Activated T-helper 17 cell treated with anti-CD3 and anti-CD28 coated beads, Interleukin-2, amount 50 U/mL, for 72 hours (primary cell): Measurements from ENCODE around the gene BCAP29. TPM values are rescaled to one million over a fixed set of nuclear protein-coding genes. Genes with fewer than 3 reads are reported as not detected.

Experiments
- ATAC-seq: fragments of 150-1000 bp; cut with Tn5 transposase; replicated peaks from 2 replicates; pipeline ENCODE4 v1.10.0; 2021; ENCODE audit warnings: mild to moderate bottlenecking, moderate library complexity
- H3K27ac Mint-ChIP-seq: one replicate; pipeline ENCODE4 v1.8.0; 2022; ENCODE audit warnings: mixed read lengths
- H3K27me3 Mint-ChIP-seq: one replicate; pipeline ENCODE4 v1.8.0; 2022; ENCODE audit warnings: mixed read lengths
- H3K36me3 Mint-ChIP-seq: one replicate; pipeline ENCODE4 v1.8.0; 2022; ENCODE audit warnings: low read depth, mild to moderate bottlenecking, mixed read lengths
- H3K4me1 Mint-ChIP-seq: one replicate; pipeline ENCODE4 v1.8.0; 2022; ENCODE audit warnings: mixed read lengths
- H3K4me3 Mint-ChIP-seq: one replicate; pipeline ENCODE4 v1.8.0; 2022; ENCODE audit warnings: mild to moderate bottlenecking, mixed read lengths
- H3K9me3 Mint-ChIP-seq: one replicate; pipeline ENCODE4 v1.8.0; 2022; ENCODE audit warnings: mixed read lengths
- total RNA-seq, 2 donors: library from RNA; stranded (reverse); gene quantifications; one replicate each; pipeline ENCODE4 v1.2.3, GENCODE V29; 2022

Gene BCAP29
- total RNA-seq, 2 donors from 2014 or later: 33.3 to 51.6 TPM

DNA sequence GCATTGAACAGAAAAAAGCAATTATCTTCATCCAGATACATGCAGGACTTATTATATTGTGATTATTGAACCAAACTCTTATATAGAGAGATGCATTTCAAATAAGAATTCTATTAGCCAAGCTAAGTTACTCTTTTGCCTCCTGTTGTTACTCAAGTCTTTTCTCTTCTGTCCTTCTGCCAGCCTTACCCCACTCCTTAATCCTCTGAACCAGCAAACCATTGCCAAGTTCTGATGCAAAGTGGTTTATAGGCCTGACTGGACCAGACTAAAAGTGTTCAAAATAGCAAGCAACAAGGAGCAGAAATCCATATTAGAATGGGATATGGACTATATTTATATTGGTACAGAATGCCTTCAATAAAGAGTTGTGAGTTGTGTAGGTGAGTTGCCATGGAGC is 78.4 kb downstream of the BCAP29 start:
- H3K9me3 Mint-ChIP-seq: no peaks in the 10 kb centered on the region
- peaks cover 21% of the 10 kb centered on the region for H3K4me1 Mint-ChIP-seq
- peak overlapping the region; percentile 95 for H3K4me3 Mint-ChIP-seq
- no peak for ATAC-seq
- H3K36me3 Mint-ChIP-seq: no peaks in the 10 kb centered on the region
- H3K27ac Mint-ChIP-seq: peak overlapping the region; percentile 83
- peaks cover 4% of the 10 kb centered on the region for H3K27me3 Mint-ChIP-seq

GRCh38 chr7:107659666-107660065 is 79.6 kb downstream of the BCAP29 start:
- Mint-ChIP-seq H3K36me3 (no peaks in the 10 kb centered on the region), H3K4me3 (peak overlapping the region; percentile 95), H3K27ac (peak overlapping the region; percentile 83), H3K4me1 (peaks cover 21% of the 10 kb centered on the region), H3K27me3 (peaks cover 4% of the 10 kb centered on the region), H3K9me3 (no peaks in the 10 kb centered on the region)
- peak; percentile 84 for ATAC-seq

DNA sequence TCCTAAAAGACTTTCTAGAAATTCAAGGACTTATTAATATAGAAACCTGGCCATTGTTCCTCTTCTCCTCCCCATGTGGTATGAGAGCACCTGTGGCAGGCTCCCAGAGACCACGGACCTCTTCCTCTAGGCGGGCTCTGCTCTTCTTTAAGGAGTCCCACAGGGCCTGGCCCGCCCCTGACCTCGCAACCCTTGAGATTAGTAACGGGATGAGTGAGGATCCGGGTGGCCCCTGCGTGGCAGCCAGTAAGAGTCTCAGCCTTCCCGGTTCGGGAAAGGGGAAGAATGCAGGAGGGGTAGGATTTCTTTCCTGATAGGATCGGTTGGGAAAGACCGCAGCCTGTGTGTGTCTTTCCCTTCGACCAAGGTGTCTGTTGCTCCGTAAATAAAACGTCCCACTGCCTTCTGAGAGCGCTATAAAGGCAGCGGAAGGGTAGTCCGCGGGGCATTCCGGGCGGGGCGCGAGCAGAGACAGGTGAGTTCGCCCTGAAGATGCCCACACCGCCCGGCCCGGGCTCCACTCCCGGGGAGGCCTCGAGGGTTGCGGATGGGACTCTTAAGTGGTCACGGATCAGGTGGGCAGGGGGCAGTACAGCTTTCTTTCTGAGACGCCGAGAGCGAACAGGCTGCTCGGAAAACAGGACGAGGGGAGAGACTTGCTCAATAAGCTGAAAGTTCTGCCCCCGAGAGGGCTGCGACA is 80.5 kb downstream of the BCAP29 start, which contains the start of gene SLC26A4:
Gene SLC26A4 (plus strand): TSS at position 448 of the 700 bp plus-strand sequence. CDS start 814 bp downstream, outside the sequence.
- Mint-ChIP-seq H3K9me3 (no peaks in the 10 kb centered on the region), H3K27ac (peak within 1 kb of the TSS; percentile 83), H3K27me3 (peaks cover 4% of the 10 kb centered on the region), H3K36me3 (no peaks in the 10 kb centered on the region), H3K4me3 (peak within 1 kb of the TSS; percentile 95), H3K4me1 (peaks cover 21% of the 10 kb centered on the region)
- peak; percentile 76 for ATAC-seq

GRCh38 chr7:107661081-107661864 is 81.2 kb downstream of the BCAP29 start:
- H3K27me3 Mint-ChIP-seq: peaks cover 4% of the 10 kb centered on the region
- no peaks in the 10 kb centered on the region for H3K9me3 Mint-ChIP-seq
- no peaks in the 10 kb centered on the region for H3K36me3 Mint-ChIP-seq
- peak overlapping the region; percentile 95 for H3K4me3 Mint-ChIP-seq
- peak overlapping the region; percentile 83 for H3K27ac Mint-ChIP-seq
- H3K4me1 Mint-ChIP-seq: peaks cover 21% of the 10 kb centered on the region
- ATAC-seq: peak; percentile 32

- Mint-ChIP-seq H3K4me3 (peak overlapping the region; percentile 95), H3K4me1 (peaks cover 21% of the 10 kb centered on the region), H3K9me3 (no peaks in the 10 kb centered on the region), H3K27ac (no peak overlapping the region), H3K36me3 (no peaks in the 10 kb centered on the region), H3K27me3 (peaks cover 4% of the 10 kb centered on the region)
- ATAC-seq: no peak
These were observed 81.9 kb downstream of the BCAP29 start for GRCh38 chr7:107661865-107662379.

DNA sequence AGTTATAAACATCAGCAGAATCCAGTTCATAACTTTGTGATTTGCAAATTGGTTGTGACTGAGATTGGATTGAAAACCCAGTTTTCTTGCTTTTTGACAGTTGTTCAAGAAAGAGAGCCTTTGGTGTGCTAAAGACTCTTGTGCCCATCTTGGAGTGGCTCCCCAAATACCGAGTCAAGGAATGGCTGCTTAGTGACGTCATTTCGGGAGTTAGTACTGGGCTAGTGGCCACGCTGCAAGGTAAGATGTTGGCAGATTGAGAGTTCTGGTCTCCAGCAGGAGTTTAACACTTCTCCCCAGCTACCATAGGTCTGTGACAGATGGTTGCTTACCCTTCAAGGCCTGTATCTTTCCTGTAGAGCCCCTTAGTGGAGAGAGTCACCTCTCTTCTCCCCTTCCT is 83.2 kb downstream of the BCAP29 start:
- no peak for ATAC-seq
- H3K9me3 Mint-ChIP-seq: no peaks in the 10 kb centered on the region
- H3K27me3 Mint-ChIP-seq: peaks cover 4% of the 10 kb centered on the region
- no peaks in the 10 kb centered on the region for H3K36me3 Mint-ChIP-seq
- H3K4me1 Mint-ChIP-seq: peaks cover 21% of the 10 kb centered on the region
- H3K4me3 Mint-ChIP-seq: no peak overlapping the region
- no peak overlapping the region for H3K27ac Mint-ChIP-seq

DNA sequence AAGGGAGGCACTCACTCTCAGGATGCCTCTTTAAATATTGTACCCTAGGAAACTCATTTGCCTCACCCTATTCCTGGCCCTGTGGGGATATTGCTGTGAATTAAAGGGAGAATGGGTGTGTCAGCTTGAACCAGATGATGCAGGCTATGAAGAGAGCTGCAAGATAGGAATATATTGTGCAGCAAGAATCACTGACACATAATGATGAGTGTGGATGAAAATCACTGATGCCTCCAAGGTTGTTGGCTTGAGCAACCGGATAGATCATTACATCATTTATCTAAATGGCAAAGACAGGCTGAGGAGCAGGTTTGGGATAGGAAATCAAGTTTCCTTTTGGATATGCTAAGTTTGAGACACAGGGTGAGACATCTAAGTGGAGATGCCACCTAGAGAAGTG is 86.7 kb downstream of the BCAP29 start:
- no peaks in the 10 kb centered on the region for H3K36me3 Mint-ChIP-seq
- no peak overlapping the region for H3K4me3 Mint-ChIP-seq
- peaks cover 4% of the 10 kb centered on the region for H3K27me3 Mint-ChIP-seq
- no peaks in the 10 kb centered on the region for H3K9me3 Mint-ChIP-seq
- ATAC-seq: no peak
- H3K27ac Mint-ChIP-seq: no peak overlapping the region
- H3K4me1 Mint-ChIP-seq: peaks cover 4% of the 10 kb centered on the region

- Mint-ChIP-seq H3K9me3 (no peaks in the 10 kb centered on the region), H3K36me3 (no peaks in the 10 kb centered on the region), H3K27ac (no peak overlapping the region), H3K4me3 (no peak overlapping the region), H3K4me1 (peaks cover 4% of the 10 kb centered on the region), H3K27me3 (peaks cover 1% of the 10 kb centered on the region)
- ATAC-seq: no peak
These were observed 87.3 kb downstream of the BCAP29 start for GRCh38 chr7:107667341-107667740.

GRCh38 chr7:107668296-107668695 is 88.2 kb downstream of the BCAP29 start:
- H3K36me3 Mint-ChIP-seq: peaks cover 5% of the 10 kb centered on the region
- peaks cover 5% of the 10 kb centered on the region for H3K27me3 Mint-ChIP-seq
- no peak overlapping the region for H3K4me3 Mint-ChIP-seq
- peaks cover 4% of the 10 kb centered on the region for H3K4me1 Mint-ChIP-seq
- H3K9me3 Mint-ChIP-seq: no peaks in the 10 kb centered on the region
- no peak overlapping the region for H3K27ac Mint-ChIP-seq
- peak; percentile 34 for ATAC-seq

Other genes starting within 250 kb of the BCAP29 start
- not detected for gene GPR22, start 110.2 kb upstream of the BCAP29 start, total RNA-seq
- 10 to 100 TPM; 33.7 to 36.3 TPM for gene COG5, start 16.3 kb upstream of the BCAP29 start, total RNA-seq
- gene DUS4L, start 16.3 kb upstream of the BCAP29 start, total RNA-seq: 10 to 100 TPM in 1 of 2 donors, 1 to 10 TPM in 1; 9.2 to 12.9 TPM
- gene SLC26A4, start 80.6 kb downstream of the BCAP29 start, total RNA-seq: 10 to 100 TPM; 14.7 to 27.5 TPM
- 10 to 100 TPM; 35.7 to 39.7 TPM for gene CBLL1, start 163.9 kb downstream of the BCAP29 start, total RNA-seq
- gene SLC26A3, start 223.0 kb downstream of the BCAP29 start, total RNA-seq: not detected